Esophagus (tissue), 2 donors: ENCODE results near the gene TRERF1. TPM values are rescaled to one million over a fixed set of nuclear protein-coding genes. Genes with fewer than 3 reads are reported as not detected.
A peak's percentile ranks its signal among the peaks of the same experiment; 100 is the strongest.

Experiments used
- H3K27ac ChIP-seq, 2 donors: one replicate each; pipeline ENCODE4 v1.5.1; 2013; ENCODE audit warnings: low read depth in 2 of 2, mild to moderate bottlenecking in 2 of 2, inconsistent platforms in 1 of 2, low read length in 1 of 2, moderate library complexity in 1 of 2
- H3K27me3 ChIP-seq, 2 donors: one replicate each; pipeline ENCODE4 v1.6.1; 2013; ENCODE audit warnings: low read length in 2 of 2, control low read depth in 1 of 2, mild to moderate bottlenecking in 1 of 2; ENCODE audit not compliant: insufficient read depth in 2 of 2, control insufficient read depth in 1 of 2
- H3K36me3 ChIP-seq, 2 donors: one replicate each; pipeline ENCODE4 v1.6.1; 2013; ENCODE audit warnings: low read length in 1 of 2; ENCODE audit not compliant: control insufficient read depth in 2 of 2, insufficient read depth in 2 of 2
- H3K4me1 ChIP-seq, 2 donors: one replicate each; pipeline ENCODE4 v1.6.1; 2013; ENCODE audit warnings: low read length in 1 of 2; ENCODE audit not compliant: control insufficient read depth in 2 of 2, insufficient read depth in 2 of 2
- H3K4me3 ChIP-seq, 2 donors: one replicate each; pipeline ENCODE4 v1.5.1; 2013; ENCODE audit warnings: low read length in 2 of 2, mild to moderate bottlenecking in 2 of 2, low read depth in 1 of 2, moderate library complexity in 1 of 2
- H3K9me3 ChIP-seq, 2 donors: one replicate each; pipeline ENCODE4 v1.6.1; 2013; ENCODE audit warnings: mild to moderate bottlenecking in 2 of 2, low read depth in 1 of 2, low read length in 1 of 2, moderate library complexity in 1 of 2; ENCODE audit not compliant: control insufficient read depth in 2 of 2, insufficient read depth in 1 of 2
- WGBS, 2 donors: extraction: QIAGEN DNeasy Blood & Tissue Kit; methylation state at CpG; one replicate each; pipeline ENCODE4 v1.1.7; 2013; 5-methylcytosine and 5-hydroxymethylcytosine counted together
- polyA plus RNA-seq, 2 donors: library from polyadenylated mRNA; stranded (reverse); fragments of 200-250 nt; gene quantifications; one replicate each; pipeline ENCODE4 v1.2.3, GENCODE V29; 2013
- donor health status: healthy with polysubstance abuse.
- donor health status: Bipolar disorder and iron deficiency.

The TRERF1 gene
- polyA plus RNA-seq, 2 donors, result 4.6 to 8.1 TPM

DNA sequence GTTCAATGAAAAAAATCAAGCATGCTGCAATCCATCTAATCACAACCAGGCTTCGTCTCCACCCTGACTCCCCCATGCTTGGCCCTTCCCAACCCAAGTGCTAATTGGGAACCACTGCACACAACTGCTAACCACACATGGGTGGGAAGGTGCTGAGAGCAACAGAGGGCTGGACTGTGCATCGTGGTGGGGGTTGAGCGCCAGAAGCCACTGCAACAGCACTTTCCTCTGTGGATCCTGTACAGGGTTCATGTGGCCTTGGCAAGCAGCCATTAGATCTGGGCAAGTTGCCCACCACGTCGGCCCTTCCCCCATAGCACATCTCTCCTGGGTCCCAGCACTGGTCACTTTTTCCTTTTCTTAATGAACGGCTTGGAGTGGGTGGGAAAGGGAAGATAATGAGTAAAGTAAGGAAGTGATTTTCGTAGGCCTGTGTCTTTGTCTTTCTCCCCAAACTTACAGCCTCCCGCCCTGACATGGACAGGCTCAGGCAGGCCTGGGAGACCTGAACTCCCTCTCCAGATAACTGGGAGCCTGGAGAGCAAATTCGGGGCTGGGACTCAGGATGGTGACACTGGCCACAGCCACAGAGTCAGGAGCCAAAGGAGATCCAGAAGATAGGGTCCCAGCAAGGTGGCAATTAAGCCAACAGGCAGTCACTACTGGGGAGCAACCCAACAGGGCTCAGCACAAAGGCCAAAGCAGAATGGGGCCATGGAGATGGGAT lies 199.7 kb downstream of the TRERF1 start:
- H3K4me3 ChIP-seq, result no peak overlapping the region

DNA sequence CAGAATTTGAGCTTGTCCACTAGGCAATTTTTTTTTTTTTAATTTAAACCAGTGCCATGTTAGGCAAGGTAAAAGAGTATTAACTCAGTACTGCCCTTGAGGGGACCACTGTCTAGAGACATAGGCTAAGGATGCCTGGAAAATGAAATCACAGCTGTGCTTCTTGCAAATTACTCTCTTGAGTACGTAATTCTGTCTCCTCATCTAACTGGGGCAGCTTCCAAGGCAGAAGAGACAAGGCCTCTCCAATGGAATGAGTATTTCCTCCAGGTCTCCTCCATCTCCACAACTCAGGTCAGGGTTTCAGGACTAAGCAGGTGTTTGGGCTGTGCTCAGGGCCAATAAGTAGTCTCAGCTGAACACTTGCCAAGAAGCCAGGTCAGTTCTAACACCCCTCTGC lies 200.2 kb downstream of the TRERF1 start:
- Histone ChIP-seq H3K36me3 (peaks cover 15 to 18% of the 10 kb centered on the region in 2 donors), H3K9me3 (no peaks in the 10 kb centered on the region), H3K27me3 (no peaks in the 10 kb centered on the region), H3K4me1 (peaks cover 10 to 20% of the 10 kb centered on the region in 2 donors), H3K27ac (no peak overlapping the region), H3K4me3 (no peak overlapping the region)
- WGBS, 2 donors, result 54 to 73% methylated on average over 1 of the region's 1 CpG

More for the DNA sequence above, 199.7 kb downstream of the TRERF1 start:
- Histone ChIP-seq H3K27me3 (no peaks in the 10 kb centered on the region), H3K36me3 (peaks cover 19 to 23% of the 10 kb centered on the region in 2 donors), H3K4me1 (peaks cover 10 to 20% of the 10 kb centered on the region in 2 donors), H3K9me3 (no peaks in the 10 kb centered on the region), H3K27ac (peak overlapping the region; percentile 38 to 40)
- 33 to 35% methylated on average over 9 of the region's 9 CpGs for WGBS, 2 donors

DNA sequence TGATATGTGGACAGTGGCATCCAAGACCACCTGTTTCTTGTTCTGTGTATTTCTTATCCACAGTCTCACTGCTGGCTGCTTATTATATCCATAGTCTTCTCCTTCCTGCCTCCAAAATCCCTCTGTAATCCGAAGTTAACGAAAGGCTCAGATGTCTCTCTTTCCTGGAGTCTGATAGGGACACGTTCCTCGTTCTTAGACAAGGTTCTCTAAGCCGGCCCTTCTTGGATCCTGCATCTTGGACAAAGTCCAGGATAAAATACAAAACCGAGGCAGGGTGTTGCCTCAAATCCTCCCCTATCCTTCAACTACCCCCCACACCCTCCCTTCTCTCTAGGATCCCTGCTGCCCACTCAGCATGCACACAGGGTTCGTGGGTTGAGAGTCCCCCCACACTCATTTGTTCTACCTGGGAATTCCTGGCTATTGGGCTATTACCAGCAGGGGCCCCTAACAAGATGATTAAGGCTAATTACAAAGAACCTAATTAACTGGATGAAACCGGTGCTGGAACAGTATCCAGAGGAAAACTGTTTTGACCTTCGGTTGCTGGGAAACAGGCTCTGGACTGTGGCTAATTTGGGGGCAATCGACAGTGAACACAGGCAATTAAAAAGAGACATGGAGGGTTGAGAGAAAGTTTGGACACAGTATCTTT lies 201.3 kb downstream of the TRERF1 start:
- WGBS, 2 donors, result 60 to 64% methylated on average over 10 of the region's 10 CpGs
- H3K4me3 ChIP-seq, result no peak overlapping the region
- peaks cover 10 to 20% of the 10 kb centered on the region in 2 donors for H3K4me1 ChIP-seq
- H3K9me3 ChIP-seq, result no peaks in the 10 kb centered on the region
- no peaks in the 10 kb centered on the region for H3K27me3 ChIP-seq
- H3K27ac ChIP-seq, result peak overlapping the region in 1 of 2 donors; percentile 16
- peaks cover 15 to 17% of the 10 kb centered on the region in 2 donors for H3K36me3 ChIP-seq

DNA sequence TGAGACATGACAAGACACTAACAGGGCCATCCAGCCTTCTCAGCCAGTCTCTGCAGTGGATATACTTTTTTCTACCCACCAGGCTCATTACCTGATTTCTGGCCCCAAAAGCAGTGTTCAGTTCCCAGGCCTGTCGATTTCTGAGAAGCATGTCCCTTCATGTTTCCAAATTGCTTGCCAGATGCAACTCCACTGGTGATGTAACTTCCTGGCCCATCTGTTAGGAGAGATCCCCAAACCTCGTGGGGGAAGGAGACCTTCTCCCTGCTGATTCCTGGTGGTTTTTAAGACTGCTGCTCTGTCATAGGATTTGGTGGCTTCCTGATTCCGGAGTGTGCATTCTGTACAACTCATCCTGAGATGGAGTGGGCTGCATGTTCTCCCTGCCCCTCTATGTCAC lies 202.4 kb downstream of the TRERF1 start:
- Histone ChIP-seq H3K27ac (peak overlapping the region in 1 of 2 donors; percentile 36), H3K27me3 (no peaks in the 10 kb centered on the region), H3K4me3 (no peak overlapping the region), H3K4me1 (peaks cover 13 to 20% of the 10 kb centered on the region in 2 donors), H3K9me3 (no peaks in the 10 kb centered on the region), H3K36me3 (peaks cover 8 to 14% of the 10 kb centered on the region in 2 donors)
- 46 to 61% methylated on average over 3 of the region's 3 CpGs for WGBS, 2 donors

DNA sequence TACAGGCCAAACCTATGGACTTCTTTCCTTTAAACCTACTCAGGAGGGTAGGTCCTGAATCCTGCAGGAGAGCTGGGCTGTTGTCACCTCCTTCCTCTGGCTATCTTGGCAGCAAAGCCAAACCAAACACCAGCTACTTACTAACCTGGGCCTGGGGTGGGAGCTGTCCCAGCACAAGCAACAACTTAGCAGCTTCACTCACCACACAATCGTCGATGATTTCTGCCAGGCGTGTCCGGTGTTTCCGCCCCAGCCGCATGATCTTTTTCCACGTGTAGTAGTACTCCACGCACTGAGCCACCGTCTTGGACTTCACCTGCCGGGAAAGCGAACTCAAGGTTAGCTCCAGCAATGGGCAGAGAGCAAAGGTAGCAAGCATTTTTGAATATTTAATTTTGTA lies 208.7 kb downstream of the TRERF1 start:
- 92 to 95% methylated on average over 11 of the region's 11 CpGs for WGBS, 2 donors
- Histone ChIP-seq H3K27ac (peak overlapping the region in 1 of 2 donors; percentile 14), H3K4me3 (no peak overlapping the region), H3K36me3 (peaks cover 0 to 10% of the 10 kb centered on the region in 2 donors), H3K27me3 (no peaks in the 10 kb centered on the region), H3K9me3 (peaks cover 0 to 2% of the 10 kb centered on the region in 2 donors), H3K4me1 (peaks cover 3 to 7% of the 10 kb centered on the region in 2 donors)

- Histone ChIP-seq H3K36me3 (peaks cover 0 to 10% of the 10 kb centered on the region in 2 donors), H3K27ac (peak overlapping the region; percentile 62 to 88), H3K9me3 (peaks cover 0 to 2% of the 10 kb centered on the region in 2 donors), H3K4me3 (no peak overlapping the region), H3K4me1 (peaks cover 3 to 7% of the 10 kb centered on the region in 2 donors), H3K27me3 (no peaks in the 10 kb centered on the region)
- WGBS, 2 donors, result 72 to 78% methylated on average over 5 of the region's 5 CpGs
These were observed 209.8 kb downstream of the TRERF1 start for GRCh38 chr6:42241915-42242314.

DNA sequence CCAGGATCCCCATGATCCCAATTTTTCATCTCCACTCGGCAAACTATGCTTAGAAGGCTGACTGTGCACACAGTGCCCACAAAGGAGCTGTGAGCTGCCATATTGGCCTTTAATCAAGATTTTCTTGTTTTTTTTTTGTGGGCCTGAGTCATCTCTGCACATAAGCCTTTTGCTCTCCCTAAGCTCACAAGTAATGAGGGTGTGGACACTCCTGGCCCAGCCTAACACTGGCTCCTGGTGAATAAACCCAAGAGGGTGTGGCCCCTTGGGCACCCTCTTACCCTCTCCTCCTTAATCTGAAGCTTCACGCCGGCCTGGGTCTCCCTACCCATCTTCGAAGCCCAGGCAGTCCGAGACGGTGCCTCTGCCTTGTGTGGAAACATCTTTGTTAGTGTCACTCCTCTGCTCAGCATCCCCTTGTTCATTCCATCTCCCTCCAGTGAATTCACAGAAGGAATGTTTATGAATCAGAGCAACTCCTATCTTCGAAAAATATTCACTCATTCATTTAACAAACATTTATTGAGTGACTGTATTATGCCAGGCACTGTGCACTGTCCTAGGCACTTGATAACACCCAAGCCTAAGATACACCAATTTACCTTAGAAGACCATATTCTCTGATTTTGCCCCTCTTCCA lies 211.9 kb downstream of the TRERF1 start:
- no peak overlapping the region for H3K4me3 ChIP-seq
- H3K27ac ChIP-seq, result peak overlapping the region; percentile 92 to 96
- peaks cover 0 to 9% of the 10 kb centered on the region in 2 donors for H3K4me1 ChIP-seq
- H3K9me3 ChIP-seq, result peaks cover 0 to 2% of the 10 kb centered on the region in 2 donors
- no peaks in the 10 kb centered on the region for H3K27me3 ChIP-seq
- H3K36me3 ChIP-seq, result peaks cover 0 to 13% of the 10 kb centered on the region in 2 donors
- WGBS, 2 donors, result 54 to 64% methylated on average over 7 of the region's 7 CpGs

GRCh38 chr6:42239333-42239732 lies 212.4 kb downstream of the TRERF1 start:
- Histone ChIP-seq H3K27me3 (no peaks in the 10 kb centered on the region), H3K4me1 (peaks cover 0 to 9% of the 10 kb centered on the region in 2 donors), H3K4me3 (no peak overlapping the region), H3K27ac (peak overlapping the region; percentile 92 to 96), H3K9me3 (peaks cover 0 to 2% of the 10 kb centered on the region in 2 donors), H3K36me3 (peaks cover 0 to 12% of the 10 kb centered on the region in 2 donors)
- 55 to 72% methylated on average over 5 of the region's 5 CpGs for WGBS, 2 donors

DNA sequence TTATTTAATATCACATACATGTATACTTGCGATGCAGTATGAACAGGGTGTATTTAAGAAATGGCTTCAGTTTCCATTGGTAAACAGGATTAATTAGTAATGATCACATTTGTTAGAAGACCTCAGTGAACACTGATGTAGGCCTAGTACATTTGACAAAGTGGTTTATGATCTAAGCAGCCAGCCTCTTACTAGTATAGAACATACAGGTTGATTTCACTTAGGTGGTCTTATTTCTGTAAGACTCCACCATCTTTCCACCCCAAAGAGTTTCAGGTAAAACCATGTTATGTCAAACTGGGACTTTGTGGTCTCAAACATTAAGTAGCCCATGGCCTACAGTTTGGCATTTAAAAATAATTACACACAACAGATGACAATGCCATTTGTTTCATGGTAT lies 213.9 kb downstream of the TRERF1 start:
- 95 to 100% methylated on average over 1 of the region's 1 CpG for WGBS, 2 donors
- H3K27ac ChIP-seq, result no peak overlapping the region
- H3K4me3 ChIP-seq, result no peak overlapping the region
- no peaks in the 10 kb centered on the region for H3K27me3 ChIP-seq
- H3K4me1 ChIP-seq, result peaks cover 0 to 7% of the 10 kb centered on the region in 2 donors
- peaks cover 0 to 8% of the 10 kb centered on the region in 2 donors for H3K36me3 ChIP-seq
- H3K9me3 ChIP-seq, result no peaks in the 10 kb centered on the region
